SKM-1 treated with dmso at 0.1 percent for 144 hours (cell line): Measurements from ENCODE around the gene GCC2.
"Not testable (repeated sequence)": the region's sequence is repeated elsewhere in the genome, so short reads cannot be mapped to it uniquely, and the experiment has no call there.

Experiments
- DNase-seq: peaks from one replicate; lab custom pipeline; 2025; ENCODE audit not compliant: unreplicated experiment; lab: John Stamatoyannopoulos, UW

GCC2 gene

GRCh38 chr2:108448678-108449409 is at the start of gene GCC2:
TSS of gene GCC2 (plus strand) at chr2:108449206. CDS start at chr2:108449275, 69 bp downstream.
- DNase-seq: peak; percentile 93

- no peak for DNase-seq
Measured at GRCh38 chr2:108399479-108399878, 49.5 kb upstream of the GCC2 start.

GRCh38 chr2:108401800-108402199 is 47.2 kb upstream of the GCC2 start:
- DNase-seq: no peak

- DNase-seq: no peak
Measured at GRCh38 chr2:108403494-108403893, 45.5 kb upstream of the GCC2 start.

GRCh38 chr2:108404784-108405397 is 44.1 kb upstream of the GCC2 start:
- no peak for DNase-seq

- DNase-seq: no peak
Measured at GRCh38 chr2:108407864-108408729, 40.9 kb upstream of the GCC2 start.

- no peak for DNase-seq
Measured at GRCh38 chr2:108409768-108410167, 39.2 kb upstream of the GCC2 start.

DNA sequence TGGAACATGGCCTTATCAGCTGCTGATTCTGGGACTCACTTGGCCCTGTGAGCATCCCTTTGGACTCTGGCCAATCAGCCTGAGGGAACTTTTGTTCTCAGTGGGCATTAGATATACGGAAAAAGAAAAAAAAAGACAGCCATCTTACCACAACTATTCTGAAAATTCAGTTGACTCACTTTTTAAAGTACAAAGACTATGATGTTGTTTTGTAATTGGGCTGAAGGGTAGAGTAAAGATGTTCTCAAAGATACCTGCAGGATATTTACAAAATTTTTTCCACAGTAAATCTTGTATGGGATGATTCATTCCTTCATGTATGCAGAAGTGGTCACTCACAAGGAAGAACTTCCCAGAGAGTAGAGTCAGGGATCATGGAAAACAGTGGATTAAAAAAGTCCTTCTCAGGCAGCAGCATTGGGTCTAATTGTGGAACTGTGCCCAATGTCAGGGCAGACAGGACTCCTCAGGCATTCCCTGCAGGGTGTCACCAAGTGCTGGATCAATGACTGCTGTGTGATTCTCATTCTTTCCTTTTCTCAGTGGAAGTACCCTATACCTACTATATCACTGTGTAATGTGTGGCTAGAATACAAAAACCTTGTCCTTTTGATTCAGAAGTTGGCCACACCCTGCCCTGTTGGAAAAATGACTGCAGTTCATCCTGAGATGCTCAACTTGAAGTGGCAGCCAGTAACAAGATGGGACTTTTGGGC is 35.9 kb upstream of the GCC2 start:
- no peak for DNase-seq

GRCh38 chr2:108413711-108414095 is 35.3 kb upstream of the GCC2 start:
- DNase-seq: no peak

- DNase-seq: no peak
Measured at GRCh38 chr2:108414256-108414876, 34.6 kb upstream of the GCC2 start.

DNA sequence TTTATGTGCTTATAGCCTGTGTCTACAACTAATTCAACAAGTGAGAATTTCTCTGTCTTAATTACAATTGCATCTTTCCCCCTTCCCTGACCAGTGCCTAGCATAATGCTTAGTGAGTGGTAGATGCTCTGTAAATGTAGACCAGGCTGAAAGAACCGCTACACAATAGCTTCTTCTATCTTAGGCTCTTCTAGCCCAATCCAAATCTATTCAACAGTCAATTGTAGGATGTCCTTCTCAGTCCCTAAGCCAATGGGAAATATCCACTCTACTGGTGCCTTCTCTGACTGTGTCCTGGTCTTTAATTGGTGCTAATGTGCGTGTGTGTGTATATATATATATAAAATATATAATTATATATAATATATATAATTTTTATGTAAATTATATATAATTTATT is 34.1 kb upstream of the GCC2 start:
- DNase-seq: no peak

GRCh38 chr2:108417254-108417653 is 31.8 kb upstream of the GCC2 start:
- DNase-seq: no peak

- DNase-seq: no peak
Measured at GRCh38 chr2:108418416-108418815, 30.6 kb upstream of the GCC2 start.

GRCh38 chr2:108423067-108423466 is 25.9 kb upstream of the GCC2 start:
- DNase-seq: no peak

DNA sequence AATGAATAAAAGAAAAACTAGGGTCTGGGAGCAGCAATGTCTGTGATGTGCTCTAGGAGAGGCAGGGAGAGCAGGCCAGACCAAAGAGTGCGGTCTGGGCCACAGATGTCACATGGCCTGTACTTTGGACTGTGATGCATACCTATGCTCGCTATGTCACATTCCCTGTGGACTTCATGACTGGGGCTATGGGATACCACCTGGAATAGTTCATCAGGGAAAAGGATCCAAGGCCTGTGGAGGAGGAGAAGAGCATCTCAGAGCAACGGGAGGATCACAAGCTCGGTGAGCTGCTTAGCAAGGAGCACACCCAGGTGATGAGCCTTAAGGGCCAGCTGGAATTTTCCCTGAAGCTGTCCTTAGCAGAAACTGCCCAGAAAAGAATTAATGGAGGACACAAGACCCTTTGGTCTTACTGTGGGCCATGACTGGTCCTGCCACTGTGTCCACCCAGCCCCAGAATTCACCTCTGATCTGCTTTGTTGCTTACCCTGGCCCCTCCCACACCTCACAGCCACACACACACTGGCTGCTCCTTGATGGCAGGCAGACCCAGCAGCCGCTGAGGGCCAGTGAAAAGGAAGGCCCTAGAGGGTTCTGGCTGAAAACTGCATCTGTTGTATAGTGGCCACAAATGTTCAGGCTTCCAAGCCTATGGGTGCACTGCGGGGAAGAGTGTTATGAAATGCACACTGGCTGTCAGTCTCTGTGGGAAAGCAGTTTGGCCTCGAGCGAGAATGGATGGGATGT is 25.3 kb upstream of the GCC2 start:
- no peak for DNase-seq

GRCh38 chr2:108428286-108429009 is 20.6 kb upstream of the GCC2 start:
- DNase-seq: no peak

DNA sequence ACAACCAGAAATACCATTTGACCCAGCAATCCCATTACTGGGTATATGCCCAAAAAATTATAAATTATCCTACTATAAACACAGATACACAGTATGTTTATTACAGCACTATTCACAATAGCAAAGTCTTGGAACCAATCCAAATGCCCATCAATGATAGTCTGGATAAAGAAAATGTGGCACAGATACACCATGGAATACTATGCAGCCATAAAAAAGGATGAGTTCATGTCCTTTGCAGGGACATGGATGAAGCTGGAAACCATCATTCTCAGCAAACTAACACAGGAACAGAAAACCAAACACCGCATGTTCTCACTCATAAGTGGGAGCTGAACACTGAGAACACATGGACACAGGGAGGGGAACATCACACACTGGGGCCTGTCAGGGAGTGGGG is 13.4 kb upstream of the GCC2 start:
- DNase-seq: not testable (repeated sequence)

GRCh38 chr2:108436976-108437375 is 12.0 kb upstream of the GCC2 start:
- DNase-seq: no peak

- no peak for DNase-seq
Measured at GRCh38 chr2:108441712-108442111, 7.3 kb upstream of the GCC2 start.
